HG03469 (cell line): ENCODE results near the gene BAK1.

Source experiments
- ATAC-seq: cut with Tn5 transposase; IDR thresholded peaks from one replicate; pipeline ENCODE4 v1.9.1; 2021; ENCODE audit warnings: mild to moderate bottlenecking, moderate library complexity, moderate number of reproducible peaks; ENCODE audit not compliant: unreplicated experiment

The BAK1 gene

DNA sequence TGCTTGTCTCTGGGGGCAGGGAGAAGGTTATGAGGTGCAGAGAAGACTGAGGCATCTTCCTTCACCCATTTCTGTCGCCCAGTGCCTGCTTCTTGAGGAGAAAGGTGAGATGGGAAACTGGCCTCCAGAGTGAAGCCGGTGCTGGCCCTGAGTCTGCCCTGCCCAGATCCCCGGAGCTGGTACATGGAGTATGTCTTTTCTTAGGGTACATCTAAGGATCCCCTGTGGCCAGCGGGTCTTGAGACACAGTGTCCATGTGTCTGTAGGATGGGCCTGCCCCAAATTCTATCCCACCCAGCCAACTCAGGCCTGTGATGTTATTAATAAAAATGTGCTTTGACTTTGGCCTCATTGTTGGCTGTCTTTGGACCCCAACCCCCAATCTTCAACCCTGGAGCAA is 8.8 kb upstream of the BAK1 start:
- no peak for ATAC-seq

DNA sequence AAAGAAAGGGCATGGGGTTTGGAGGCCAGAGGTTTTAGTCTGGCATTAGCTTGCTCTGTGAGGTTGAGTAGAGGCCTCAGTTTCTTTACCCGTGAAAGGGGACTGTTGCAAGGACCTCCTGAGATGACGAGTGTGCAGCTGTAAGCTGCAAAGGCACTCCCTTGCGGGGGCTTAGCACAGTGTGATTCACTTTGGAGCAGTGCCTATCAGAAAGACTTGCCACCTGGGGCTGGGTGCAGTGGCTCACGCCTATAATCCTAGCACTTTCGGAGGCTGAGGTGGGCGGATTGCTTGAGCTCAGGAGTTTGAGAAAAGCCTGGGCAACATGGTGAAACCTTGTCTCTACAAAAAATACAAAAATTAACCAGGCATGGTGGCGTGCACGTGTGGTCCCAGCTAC is 7.5 kb upstream of the BAK1 start:
- no peak for ATAC-seq

DNA sequence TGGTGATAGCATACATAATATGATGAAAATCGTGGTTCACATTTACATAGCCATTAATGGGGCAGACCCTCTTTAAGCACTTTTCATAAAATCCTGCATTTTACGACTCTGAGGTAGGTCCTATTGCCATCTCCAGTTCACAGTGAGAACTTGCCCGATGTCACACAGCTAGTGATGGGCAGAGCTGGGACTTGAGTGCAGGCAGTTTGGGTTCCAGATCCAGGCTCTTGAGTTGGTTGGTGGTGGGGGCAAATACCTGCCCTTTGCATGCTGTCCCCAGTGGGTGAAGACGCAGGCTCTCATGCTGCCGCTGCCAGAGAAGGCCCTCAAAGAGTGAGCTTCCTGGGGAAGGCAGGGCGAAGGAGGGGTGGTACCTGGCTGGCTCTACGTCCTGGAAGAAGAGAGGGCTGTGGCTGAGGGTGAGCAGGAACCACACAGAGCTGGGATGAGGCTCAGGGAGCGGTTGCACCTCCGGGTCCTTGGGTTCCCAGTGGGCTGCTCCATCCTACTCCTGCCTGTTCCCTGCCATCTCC is 6.1 kb upstream of the BAK1 start:
- no peak for ATAC-seq

DNA sequence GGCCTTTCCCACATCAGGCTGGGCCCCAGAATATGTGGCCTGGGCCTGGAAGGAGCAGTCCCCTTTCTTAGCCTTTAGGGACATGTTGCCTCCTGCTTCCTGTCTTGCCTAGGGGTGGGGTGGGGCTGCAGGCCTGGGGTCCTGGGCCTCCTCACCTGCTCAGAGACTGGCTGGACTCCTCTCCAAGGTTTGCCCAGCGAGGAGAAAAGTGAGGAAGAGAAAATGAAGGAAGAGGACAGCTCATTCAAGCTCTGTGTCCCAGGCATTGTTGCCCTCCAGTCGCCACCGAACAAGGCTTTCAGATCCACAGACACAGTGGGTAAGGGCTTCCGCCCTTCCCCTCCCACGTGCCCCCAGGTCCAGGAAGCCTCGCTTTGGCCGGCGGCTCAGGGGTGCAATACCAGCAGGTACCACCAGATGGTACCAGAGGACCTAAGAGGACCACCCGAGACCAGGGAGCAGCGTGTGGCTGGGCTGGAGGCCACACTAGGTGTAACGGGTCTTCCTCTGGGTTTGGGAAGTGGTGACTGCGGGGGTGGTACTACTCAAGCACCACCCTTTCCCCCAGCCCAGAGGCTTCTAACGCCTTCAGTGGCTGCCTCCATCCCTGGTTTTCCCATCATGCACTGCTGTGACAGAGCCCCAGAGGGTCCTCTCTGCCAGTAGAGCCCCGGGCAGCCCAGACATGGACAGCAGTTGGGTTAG is 5.5 kb upstream of the BAK1 start:
- peak; percentile 48 for ATAC-seq

DNA sequence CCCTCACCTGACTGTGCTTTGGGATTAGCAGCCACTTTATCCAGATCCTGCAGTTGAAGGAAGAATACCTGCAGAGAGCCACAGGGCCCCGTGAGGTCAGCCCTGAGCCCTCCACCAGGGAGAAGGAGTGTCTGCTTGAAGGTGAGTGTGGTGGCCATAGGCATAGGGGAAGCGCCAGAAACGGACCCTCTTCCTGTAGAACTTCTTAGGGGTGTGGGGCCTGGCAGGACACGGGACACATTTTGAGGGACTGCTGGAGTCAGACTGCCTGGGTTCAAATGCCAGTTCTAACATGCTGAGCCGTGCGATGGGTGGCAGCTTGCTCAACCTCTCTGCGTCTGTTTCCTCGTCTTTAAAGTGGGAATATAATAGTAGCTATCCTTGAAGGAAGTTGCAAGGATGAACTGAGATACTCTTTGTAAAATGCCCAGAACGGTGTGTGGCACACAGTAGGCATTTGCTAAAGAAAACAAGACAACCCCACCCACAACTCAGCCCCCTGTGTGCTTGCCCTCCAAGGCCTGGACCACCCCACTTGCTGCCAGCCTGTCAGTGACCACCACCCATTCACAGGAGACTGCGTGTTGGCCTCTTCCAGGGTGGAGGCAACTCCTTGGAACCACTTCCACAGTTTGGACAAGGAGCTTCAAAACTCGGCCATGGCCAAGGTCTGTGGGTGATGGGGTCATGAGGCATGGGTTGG is 4.8 kb upstream of the BAK1 start:
- ATAC-seq = no peak

DNA sequence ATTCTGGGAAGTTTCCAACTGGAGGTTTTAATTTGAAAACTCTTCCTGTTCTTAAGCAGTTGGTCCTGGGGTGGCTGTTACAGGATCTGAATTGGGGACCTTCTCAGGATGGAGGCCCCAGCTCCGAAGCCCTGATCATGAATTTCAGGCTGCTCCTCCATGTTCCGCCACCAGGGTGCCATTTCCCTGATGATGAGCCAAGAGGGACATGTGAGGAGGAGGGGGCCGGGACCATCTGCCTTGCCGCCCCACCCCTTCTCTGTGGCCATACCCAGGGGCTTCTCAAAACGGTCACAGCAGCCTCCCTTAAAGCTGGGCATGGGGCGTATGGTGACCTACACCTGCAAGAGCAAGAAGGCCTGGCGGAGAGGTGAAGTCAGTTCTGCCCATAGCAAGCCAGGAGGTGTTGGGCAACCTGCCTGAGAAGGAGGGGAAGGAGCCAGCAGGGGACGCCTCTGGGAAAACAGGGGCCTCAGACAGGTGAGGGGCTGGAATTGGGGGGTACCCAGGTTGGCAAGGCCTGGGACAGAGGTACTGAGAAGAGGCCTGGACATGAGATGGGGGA is 3.6 kb upstream of the BAK1 start:
- no peak for ATAC-seq

DNA sequence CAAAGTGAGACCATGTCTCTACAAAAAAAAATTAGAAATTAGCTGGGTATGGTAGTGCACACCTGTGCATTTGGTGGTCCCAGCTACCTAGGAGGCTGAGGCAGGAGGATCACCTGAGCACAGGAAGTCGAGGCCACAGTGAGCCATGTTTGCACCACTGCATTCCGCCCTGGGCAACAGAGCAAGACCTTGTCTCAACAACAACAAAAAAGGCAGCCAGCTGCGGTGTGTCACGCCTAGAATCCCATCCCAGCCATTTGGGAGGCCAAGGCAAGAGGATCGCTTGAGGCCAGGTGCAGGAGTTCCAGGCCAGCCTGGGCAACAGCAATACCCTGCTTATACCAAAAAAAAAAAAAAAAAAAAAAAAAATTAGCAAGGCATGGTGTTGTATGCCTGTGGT is 1.1 kb upstream of the BAK1 start:
- ATAC-seq = no peak

DNA sequence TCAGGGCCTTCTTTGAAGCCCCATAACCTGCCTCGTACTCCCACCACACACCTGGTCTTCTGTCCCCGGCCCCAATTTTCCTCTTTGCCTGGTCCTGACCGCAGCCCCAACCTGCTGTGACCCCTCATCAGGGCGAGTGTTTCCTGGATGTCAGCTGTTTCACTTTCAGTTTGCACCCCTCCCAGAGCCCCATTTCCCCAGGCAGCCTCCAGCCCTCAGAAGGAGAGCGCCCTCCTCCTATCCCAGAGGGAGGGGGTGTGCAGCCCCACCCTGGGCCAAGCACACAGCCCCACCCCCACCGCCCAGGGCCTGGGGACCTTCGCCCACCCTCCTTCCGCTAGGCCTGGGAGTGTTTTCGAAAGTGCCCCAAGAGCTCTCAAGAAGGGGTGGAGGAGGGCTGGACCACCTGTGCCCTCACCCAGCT is 1.5 kb downstream of the BAK1 start:
- ATAC-seq = no peak

DNA sequence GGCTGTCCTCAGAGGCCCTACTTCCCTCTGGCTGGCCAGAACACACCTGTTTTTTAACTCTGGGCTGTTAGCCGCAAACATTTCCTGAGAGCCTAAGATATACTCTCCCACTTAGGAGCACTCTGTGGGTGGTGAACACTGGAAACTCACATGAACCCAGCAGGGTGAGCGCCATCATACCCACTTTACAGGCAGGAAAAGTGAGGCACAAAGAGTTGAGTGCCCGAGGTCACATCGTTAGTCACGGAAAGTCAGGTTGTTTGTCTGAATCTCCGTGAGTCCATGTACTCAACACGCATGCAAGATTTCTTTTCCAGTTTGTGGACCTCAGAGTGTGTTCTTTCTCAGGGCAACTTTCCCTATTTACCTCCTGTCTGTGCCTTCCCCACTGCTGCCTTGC is 1.9 kb downstream of the BAK1 start:
- ATAC-seq = no peak

DNA sequence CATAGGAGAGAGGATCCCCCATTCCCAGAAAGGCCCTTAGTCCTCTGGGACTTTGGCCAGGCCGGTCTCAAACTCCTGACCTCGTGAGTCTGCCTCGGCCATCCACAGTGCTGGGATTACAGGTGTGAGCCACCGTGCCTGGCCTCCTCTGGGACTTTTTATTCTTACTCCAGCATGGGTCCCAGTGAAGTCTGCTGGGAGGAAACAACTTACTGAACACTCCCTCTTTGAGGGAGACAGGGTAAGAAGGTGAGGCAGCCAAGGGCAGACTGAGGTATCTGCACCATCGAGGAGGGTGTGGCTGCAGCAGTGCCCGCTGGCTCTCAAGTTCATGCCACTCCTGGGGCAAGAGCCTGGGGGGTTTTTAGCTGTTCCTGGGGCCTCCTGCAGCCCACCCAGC is 2.4 kb downstream of the BAK1 start:
- ATAC-seq = no peak

DNA sequence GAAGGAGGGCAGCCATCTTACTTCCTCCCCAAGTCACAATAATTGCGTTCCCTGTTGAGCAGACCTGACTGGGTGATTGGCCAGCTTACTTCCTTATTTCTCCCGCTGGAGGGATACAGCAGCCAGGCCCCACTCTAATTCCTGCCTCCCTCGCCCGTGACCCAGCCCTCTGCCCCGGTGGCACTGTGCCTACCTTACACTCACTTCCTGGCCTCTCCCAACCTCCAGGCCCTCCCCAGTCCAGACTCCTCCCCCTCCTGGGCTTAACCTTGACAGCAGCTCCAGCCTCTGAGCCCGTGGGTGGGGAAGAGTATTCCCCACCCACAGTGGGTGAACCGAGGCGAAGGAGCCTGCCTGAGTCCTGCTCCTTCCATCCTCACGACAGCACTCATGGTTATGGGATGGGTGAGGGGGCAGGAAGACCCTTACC is 3.0 kb downstream of the BAK1 start:
- ATAC-seq = no peak

DNA sequence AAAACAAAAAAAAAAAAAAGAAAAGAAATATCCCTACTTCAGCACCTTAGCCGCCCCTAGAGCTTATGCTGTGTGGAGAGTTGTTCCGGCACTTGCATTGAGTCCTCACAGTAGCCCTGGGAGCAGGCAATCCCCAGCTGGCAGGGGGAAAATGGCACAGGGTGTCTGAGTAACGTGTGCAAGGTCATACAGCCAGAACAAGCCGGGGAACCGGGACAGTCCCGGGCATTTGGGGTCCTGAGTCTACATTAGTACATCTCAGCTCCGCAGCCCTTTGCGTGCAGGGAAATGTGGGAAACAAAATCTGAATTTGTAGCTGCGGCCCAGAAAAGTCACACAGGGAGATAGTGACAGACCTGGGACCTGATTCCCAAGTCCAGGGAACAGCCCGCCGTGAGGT is 3.4 kb downstream of the BAK1 start:
- ATAC-seq = no peak

DNA sequence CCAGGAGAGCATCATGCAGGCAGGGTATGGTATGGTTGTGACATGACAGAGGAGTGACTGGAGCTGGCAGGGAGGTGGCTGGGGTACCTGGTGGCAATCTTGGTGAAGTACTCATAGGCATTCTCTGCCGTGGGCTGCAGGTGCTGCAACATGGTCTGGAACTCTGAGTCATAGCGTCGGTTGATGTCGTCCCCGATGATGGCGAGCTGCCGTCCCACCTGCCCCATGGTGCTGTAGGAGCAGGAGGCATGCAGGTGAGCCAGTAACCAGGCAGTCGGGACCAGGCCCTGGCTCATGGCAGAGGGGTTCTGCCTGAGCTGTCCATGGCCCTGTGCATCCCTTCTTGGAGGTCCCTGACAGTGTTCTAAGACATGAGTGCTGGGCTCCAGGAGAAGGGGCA is 4.9 kb downstream of the BAK1 start:
- ATAC-seq = no peak

DNA sequence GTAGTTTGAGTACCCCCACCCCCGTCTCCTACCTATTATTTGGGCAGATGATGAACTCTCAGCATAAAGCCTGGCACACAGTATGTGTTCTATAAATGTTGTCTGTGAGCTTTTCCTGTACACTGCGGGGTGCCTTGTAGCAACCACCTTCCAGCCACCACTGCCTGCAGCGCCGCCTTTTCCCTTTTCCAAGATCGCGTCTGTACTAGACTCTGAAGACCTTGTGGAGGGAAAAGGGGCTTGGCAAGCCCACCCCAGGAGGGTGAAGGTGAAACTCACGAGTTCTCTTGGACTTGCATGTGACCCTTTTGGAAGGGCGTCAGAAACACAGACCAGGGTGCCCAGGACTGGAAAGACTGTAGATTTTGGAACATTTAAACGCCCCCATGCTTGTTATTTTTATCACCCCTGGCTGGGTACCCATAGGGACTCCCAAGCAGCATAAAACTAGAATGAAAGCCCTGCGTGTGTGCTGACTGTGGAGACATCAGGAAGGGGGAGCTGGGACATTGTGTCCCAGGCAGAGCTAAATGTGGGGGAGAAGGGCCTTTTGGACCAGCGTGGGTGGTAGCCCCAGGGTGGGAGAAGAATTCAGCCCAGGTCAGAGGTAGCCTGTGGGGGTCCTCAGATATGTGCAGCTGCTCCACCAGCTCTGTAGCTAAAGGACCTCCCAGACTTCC is 8.3 kb downstream of the BAK1 start:
- no peak for ATAC-seq

DNA sequence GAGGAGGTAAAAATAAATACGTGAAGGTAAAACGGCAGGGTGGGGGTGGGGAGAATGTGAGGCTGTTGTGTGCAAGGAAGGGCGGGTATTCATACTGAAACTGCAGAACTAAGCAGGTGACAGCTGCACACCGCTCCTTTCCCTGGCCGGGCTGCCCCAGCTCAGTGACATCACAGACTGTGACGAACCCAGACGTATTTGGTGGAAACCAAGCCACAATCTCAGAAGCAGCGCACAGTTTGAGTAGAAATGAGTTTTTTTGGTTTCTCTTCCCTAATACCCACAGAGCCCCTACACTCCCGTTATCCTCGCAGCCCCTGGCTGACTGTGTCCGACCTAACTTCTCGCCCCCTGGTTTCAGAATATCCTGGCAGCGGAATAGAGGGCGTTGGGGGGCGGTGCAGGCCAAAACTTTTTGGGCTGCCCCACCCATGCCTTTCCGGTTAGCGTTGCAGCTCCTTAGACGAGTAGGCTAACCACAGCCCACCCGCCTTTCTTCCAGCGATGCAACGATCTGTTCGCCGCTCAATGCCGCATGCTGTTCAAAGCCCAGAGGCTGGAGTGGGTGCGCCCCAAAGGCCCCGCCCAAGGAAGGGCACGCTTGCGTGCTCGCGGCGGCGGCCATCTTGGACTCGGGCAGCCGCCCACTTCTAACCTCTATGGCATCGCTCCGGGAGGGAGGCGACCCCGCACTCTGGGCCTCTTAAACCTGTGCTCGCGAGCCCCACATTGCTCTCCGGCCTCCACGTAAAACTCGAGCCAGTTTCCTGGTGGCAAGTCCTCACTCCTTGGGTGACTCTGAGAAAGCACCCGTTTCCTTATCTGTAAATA is 9.1 kb downstream of the BAK1 start:
- ATAC-seq = peak; percentile 47

DNA sequence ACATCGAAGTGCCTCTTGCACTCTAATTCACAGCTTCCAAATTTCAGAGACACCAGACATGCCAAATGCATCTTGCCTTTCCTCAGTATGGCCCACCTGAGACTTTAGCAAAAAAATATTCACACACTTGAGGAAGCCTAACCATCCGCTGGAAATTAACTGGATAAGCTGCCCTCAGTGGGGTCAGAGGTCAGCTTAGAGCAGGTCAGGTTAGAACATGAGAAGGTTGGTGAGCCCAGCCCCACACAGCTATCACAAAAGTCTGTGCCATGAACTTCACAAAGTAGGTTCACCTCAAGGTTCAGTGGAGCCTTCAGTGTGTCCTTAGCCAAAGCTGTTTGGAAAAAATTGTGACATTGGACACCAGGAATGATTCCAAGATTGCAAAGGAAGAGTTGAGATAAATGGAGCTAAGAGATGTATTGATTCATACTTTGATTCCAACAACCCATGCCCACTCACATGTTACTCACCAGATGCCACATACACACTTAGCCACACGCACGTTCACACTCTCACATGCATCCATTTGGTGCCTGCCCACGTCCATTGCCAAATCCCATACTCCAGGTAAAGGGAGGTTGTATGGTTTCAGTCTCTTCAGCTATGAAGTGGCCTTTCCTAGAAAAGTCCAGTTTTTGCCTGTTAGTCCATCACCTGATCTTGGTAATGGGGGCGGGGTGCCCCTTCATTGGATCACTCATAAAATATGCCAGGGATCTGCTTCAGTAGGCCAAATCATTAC is 11.1 kb downstream of the BAK1 start:
- ATAC-seq = no peak

DNA sequence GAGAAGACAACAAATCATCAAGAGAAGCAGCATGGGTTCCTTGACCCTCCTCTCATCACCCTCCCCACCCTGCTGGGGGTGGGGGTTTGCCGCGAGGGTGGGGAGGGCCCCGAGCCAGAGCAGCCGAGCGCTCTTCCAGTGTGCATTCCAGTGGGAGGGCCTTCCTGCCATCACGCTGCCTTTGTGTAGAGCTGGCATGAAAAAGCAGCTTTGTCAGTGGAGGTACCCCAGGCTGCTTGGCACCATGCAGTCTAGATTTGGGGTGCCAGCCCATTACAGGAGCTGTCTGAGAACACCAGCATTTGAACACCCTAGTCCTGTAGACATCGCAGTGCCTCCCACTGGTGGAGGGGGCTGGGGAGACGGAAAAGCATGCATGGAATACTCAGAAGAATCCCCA is 12.2 kb downstream of the BAK1 start:
- ATAC-seq = no peak

DNA sequence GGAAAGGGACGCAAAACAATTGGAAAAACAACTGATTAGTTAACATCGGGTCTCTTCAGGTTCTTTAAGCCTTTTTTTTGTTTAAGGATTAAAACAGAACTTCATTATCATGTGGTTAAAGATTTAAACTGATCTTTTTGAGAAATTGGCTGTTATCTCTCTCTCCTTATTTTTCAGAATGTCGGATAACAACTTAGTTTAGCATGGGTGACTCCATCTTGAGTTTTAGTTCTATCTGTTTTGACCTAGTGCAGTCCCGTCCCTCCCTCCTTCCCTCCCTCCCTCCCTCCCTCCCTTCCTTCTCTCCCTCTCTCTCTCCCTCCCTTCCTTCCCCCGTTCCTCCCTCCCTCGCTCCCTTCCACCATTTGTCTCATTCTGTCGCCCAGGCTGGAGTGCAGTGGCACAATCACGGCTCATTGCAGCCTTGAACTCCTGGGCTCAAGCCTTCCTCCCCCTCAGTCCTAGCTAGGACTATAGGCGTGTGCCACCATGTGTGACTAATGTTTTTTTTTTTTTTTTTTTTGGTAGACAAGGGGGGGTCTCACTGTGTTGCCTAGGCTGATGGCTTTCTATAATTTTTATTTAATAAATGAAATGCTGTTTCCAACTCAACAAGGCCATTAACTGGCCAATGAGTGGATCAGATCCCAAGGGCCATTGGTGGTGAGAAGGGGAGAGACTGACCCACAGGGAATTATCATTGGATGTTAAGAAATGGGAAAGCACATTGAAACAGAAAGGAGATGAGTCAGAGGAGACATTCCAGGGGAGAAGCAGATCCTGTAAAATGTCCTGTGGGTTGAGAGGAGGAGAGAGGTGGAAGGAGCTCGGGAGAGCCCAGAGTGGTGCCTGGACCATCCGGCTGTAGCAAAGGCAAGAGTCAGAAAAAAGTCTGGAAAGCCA is 13.6 kb downstream of the BAK1 start:
- no peak for ATAC-seq

DNA sequence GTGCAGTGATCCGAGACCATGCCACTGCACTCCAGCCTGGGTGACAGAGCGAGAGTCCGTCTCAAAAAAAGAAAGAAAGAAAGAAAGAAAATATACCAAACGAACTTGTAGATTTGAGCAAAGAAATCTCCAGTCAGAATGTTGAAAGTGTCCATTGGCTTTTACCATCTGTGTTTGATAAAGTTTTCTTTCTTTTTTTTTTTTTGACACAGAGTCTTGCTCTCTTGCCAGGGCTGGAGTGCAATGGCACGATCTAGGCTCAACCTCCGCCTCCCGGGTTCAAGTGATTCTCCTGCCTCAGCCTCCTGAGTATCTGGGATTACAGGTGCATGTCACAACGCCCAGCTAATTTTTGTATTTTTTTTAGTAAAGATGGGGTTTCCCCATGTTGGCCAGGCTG is 21.3 kb downstream of the BAK1 start:
- ATAC-seq = no peak
